Epithelial cell of esophagus (primary cell): Measurements from ENCODE around the gene CEP135.
A peak's percentile ranks its signal among the peaks of the same experiment; 100 is the strongest.

Experiments used
- DNase-seq: peaks from one replicate; pipeline ENCODE4 v3.0.0; 2010; ENCODE audit warnings: low read depth
- H3K4me3 ChIP-seq: 2 replicates; pipeline ENCODE4 v1.5.1; 2011; ENCODE audit warnings: mild to moderate bottlenecking, low read length, control low read depth
- TF ChIP-seq, protein P1 (sequence below): IDR thresholded peaks from 2 replicates; pipeline ENCODE4 v1.5.1; 2011; ENCODE audit warnings: low read depth, mild to moderate bottlenecking, low read length, control low read depth, inconsistent platforms; ENCODE audit not compliant: insufficient read depth; ENCODE audit errors: missing control alignments

Gene CEP135

DNA sequence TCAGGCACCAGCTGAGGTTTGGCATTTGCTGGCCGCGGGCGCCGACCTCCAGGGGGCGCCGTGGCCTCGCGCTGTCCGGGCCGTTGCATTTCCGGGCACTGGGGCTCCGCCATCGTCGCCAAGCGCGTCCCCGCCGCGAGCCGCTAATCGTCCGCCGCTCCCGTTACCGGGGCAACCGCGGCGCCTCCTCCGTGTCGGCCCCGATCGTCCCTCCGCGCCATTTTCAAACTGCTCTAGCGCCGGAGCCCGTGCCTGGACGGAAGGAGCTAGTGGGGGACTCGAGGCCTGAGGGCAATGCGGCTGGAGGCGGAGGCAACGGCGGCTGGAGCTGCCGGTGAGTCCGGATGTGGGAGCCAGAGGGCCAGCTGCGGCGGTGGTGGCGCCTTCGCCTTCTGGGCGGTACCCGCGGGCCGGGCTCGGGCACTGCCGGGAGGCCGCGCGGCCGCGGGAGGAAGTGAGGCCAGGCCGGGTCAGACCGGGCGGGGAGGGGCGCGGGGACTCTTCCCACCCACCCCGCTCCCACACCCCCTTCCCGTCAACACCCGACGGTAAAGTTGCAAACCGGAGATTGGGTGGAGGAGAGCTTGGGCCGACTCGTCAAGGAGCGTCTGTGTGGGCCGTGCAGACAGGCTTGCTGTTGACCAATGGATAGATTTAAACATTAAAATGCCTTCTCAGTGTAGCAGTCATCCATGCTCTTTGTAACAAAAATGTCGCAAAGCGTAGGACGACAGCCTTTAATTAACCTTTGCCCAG is at the start of gene CEP135:
TSS of gene CEP135 (plus strand) at position 220 of the 756 bp plus-strand sequence. CDS start 3,186 bp downstream, outside the sequence.
- peak; percentile 92 for DNase-seq

DNA sequence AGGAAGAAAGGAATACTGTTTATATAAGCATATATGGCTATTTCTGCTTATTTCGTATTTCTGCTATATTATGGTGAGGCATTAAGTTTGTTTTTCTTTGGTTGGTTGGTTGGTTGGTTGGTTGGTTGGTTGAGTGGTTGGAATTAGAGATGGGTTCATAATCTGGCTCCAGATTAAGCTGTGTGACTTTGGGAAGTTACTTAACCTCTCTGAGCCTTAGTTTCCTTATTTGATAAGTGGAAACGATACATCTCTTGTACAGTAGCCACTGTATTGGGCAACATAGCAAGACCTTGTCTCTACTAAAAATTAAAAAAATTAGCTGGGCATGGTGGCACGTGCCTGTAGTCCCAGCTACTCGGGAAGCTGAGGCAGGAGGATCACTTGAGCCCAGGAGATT is 46.1 kb upstream of the CEP135 start:
- DNase-seq: no peak
- TF ChIP-seq, protein P1, sequence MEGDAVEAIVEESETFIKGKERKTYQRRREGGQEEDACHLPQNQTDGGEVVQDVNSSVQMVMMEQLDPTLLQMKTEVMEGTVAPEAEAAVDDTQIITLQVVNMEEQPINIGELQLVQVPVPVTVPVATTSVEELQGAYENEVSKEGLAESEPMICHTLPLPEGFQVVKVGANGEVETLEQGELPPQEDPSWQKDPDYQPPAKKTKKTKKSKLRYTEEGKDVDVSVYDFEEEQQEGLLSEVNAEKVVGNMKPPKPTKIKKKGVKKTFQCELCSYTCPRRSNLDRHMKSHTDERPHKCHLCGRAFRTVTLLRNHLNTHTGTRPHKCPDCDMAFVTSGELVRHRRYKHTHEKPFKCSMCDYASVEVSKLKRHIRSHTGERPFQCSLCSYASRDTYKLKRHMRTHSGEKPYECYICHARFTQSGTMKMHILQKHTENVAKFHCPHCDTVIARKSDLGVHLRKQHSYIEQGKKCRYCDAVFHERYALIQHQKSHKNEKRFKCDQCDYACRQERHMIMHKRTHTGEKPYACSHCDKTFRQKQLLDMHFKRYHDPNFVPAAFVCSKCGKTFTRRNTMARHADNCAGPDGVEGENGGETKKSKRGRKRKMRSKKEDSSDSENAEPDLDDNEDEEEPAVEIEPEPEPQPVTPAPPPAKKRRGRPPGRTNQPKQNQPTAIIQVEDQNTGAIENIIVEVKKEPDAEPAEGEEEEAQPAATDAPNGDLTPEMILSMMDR: no peak
- no peak overlapping the region for H3K4me3 ChIP-seq

More for the DNA sequence above, at the start of gene CEP135:
- TF ChIP-seq, protein P1: peak; percentile 66
- H3K4me3 ChIP-seq: peak within 1 kb of the TSS; percentile 64

GRCh38 chr4:55903577-55903976 is 45.2 kb upstream of the CEP135 start:
- DNase-seq: no peak
- H3K4me3 ChIP-seq: no peak overlapping the region
- TF ChIP-seq, protein P1: no peak

- peak; percentile 10 for DNase-seq
- no peak overlapping the region for H3K4me3 ChIP-seq
- TF ChIP-seq, protein P1: no peak
These were observed 44.2 kb upstream of the CEP135 start for GRCh38 chr4:55904576-55904975.

DNA sequence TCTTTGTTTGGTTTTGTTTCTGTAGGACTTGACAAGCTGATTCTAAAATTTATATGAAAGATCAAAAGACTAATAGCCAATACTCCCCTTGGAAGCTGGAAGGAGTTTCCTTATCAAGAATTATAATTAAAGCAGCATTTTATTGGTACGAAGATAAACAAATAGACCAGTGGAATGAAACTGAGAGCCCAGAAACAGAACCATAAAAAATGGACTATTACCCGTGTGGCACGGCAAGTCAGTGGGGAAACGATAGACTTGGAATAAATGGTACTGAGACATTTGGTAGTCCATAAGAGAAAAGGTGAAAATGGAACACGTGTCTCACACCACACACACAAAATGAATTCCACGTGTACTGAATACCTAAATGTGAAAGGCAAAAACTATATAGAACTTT is 42.4 kb upstream of the CEP135 start:
- H3K4me3 ChIP-seq: no peak overlapping the region
- TF ChIP-seq, protein P1: no peak
- no peak for DNase-seq

DNA sequence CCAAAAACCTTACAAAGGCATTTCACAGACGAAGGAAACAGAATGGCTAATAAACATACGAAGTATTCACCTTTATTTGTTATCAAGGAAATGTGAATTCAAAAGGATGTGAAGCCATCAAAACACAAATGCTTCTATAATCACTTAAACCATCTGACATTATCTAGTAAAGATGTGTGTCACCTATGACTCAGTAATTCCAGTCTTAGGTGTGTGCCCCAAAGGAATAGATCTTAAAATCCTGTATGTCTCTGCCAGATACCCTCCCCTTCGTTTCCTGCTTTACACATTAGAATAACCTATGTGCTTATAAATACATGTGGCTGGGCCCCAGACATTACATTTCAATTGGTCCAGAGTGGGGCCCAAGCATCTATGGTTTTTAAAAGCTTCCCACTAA is 41.8 kb upstream of the CEP135 start:
- TF ChIP-seq, protein P1: no peak
- DNase-seq: peak; percentile 81
- no peak overlapping the region for H3K4me3 ChIP-seq

DNA sequence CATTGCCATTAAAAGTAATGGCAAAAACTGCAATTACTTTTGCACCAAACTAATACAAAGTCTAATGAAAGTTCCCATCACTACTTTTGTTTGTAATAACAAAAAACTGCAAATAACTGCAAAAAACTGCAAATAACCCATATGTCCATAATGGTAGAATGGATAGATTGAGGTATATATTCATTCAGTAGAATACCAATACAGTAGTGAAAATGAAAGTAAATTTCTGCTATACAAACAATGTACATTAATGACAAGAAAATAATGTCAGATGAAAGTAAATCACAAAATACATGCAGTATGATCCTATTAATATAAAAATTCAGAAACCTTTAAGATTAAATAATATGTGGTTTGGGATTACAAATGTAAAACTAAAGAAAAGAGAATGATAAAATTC is 41.3 kb upstream of the CEP135 start:
- H3K4me3 ChIP-seq: no peak overlapping the region
- DNase-seq: no peak
- TF ChIP-seq, protein P1: no peak
